Activated CD8-positive, alpha-beta T cell treated with anti-CD3 and anti-CD28 coated beads for 36 hours (primary cell): ENCODE measurements around the gene ANKS1B. TPM values are rescaled to one million over a fixed set of nuclear protein-coding genes. Genes with fewer than 3 reads are reported as not detected.

Experiments used
- ATAC-seq: fragments of 200-7000 bp; cut with Tn5 transposase; one replicate; pipeline ENCODE4 v1.10.0; 2021; ENCODE audit warnings: mild to moderate bottlenecking, moderate library complexity
- CTCF ChIA-PET: fragments of 350-600 bp; sonication (Branson Sonifier 250); formaldehyde crosslinking; loops from one replicate; lab custom pipeline; 2021; ENCODE audit warnings: antibody characterized with exemption; lab: Charles Lee
- POLR2A ChIA-PET: fragments of 350-600 bp; sonication (Branson Sonifier 250); formaldehyde crosslinking; loops from one replicate; lab custom pipeline; 2021; ENCODE audit warnings: antibody characterized with exemption; lab: Charles Lee
- DNase-seq: peaks from one replicate; pipeline ENCODE4 v3.0.0-alpha.2; 2020
- H3K27ac Mint-ChIP-seq: one replicate; pipeline ENCODE4 v1.8.0; 2021; ENCODE audit warnings: mild to moderate bottlenecking, mixed read lengths
- H3K27me3 Mint-ChIP-seq: one replicate; pipeline ENCODE4 v1.8.0; 2021; ENCODE audit warnings: mixed read lengths
- H3K36me3 Mint-ChIP-seq: one replicate; pipeline ENCODE4 v1.8.0; 2021; ENCODE audit warnings: low read depth, mixed read lengths
- H3K4me1 Mint-ChIP-seq: one replicate; pipeline ENCODE4 v1.8.0; 2021; ENCODE audit warnings: low read depth, mixed read lengths
- H3K4me3 Mint-ChIP-seq: one replicate; pipeline ENCODE4 v1.8.0; 2021; ENCODE audit warnings: mild to moderate bottlenecking, moderate library complexity, mixed read lengths
- H3K9me3 Mint-ChIP-seq: one replicate; pipeline ENCODE4 v1.8.0; 2021; ENCODE audit warnings: mixed read lengths
- intact Hi-C: fragments of 100-400 bp; cut with micrococcal nuclease; formaldehyde crosslinking; loops from one replicate; pipeline ENCODE4 v1.10.0; 2022
- total RNA-seq, 2 experiments: library from RNA; stranded (reverse); gene quantifications; one replicate each; pipeline ENCODE4 v1.2.3, GENCODE V29; 2021
- TF ChIP-seq, protein P1 (sequence below): fragments of 200-600 bp; IDR thresholded peaks from one replicate; pipeline ENCODE4 v1.8.0; 2022; ENCODE audit warnings: antibody characterized with exemption, mild to moderate bottlenecking

The ANKS1B gene
- total RNA-seq, 2 experiments from 2014 or later = 0.54 TPM; not detected in 1

DNA sequence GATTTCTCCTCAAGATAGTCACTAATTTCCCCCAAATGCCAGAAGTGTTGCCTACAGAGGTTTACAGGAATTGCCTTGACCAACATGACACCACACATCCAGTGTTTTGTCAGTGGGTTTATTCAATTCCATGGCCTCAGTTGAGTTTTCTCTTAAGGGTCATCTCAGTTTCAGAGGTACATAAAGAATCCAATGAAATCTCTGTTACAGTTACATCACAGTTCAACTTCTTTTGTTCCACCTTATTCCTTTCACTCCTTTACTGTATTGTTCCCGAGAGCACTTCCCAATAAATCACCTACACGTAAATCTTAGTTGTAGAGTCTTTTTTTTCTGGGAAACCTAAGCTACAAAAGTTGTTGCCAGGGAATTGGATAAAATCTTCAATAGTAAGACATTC lies 410.8 kb downstream of the ANKS1B start:
- ChIA-PET CTCF (no interaction called here), POLR2A (no interaction called here)
- no peaks in the 10 kb centered on the region for H3K36me3 Mint-ChIP-seq

DNA sequence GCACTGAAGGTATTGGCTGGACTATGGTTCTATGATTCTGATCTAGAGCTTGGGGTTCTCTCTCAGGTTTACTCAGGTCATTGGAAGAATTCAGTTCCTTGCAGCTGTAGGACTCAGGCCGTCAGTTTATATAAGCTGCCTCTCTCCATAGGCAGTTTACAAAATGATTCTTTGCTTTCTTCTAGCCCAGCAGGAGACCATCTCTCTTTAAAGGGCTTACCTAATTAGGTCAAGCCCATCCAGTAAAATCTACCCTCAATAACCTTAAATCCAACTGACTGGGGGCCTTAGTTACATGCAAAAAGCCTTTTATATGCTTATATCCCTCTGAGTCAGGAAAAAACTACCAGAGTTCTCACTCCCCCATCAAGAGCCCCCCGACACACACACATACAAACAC lies 417.7 kb downstream of the ANKS1B start:
- no peaks in the 10 kb centered on the region for H3K4me1 Mint-ChIP-seq
- POLR2A ChIA-PET = no interaction called here
- H3K27me3 Mint-ChIP-seq = no peaks in the 10 kb centered on the region
- DNase-seq (no peak), ATAC-seq (no peak)
- intact Hi-C loops = no loop called here
- H3K9me3 Mint-ChIP-seq = no peaks in the 10 kb centered on the region
- H3K27ac Mint-ChIP-seq = no peak overlapping the region
- no peaks in the 10 kb centered on the region for H3K36me3 Mint-ChIP-seq
- no peak overlapping the region for H3K4me3 Mint-ChIP-seq
- TF ChIP-seq, protein P1, sequence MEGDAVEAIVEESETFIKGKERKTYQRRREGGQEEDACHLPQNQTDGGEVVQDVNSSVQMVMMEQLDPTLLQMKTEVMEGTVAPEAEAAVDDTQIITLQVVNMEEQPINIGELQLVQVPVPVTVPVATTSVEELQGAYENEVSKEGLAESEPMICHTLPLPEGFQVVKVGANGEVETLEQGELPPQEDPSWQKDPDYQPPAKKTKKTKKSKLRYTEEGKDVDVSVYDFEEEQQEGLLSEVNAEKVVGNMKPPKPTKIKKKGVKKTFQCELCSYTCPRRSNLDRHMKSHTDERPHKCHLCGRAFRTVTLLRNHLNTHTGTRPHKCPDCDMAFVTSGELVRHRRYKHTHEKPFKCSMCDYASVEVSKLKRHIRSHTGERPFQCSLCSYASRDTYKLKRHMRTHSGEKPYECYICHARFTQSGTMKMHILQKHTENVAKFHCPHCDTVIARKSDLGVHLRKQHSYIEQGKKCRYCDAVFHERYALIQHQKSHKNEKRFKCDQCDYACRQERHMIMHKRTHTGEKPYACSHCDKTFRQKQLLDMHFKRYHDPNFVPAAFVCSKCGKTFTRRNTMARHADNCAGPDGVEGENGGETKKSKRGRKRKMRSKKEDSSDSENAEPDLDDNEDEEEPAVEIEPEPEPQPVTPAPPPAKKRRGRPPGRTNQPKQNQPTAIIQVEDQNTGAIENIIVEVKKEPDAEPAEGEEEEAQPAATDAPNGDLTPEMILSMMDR = no peak
- CTCF ChIA-PET = no interaction called here

More for the DNA sequence above, 410.8 kb downstream of the ANKS1B start:
- intact Hi-C loops = no loop called here
- Mint-ChIP-seq H3K4me3 (no peak overlapping the region), H3K27me3 (no peaks in the 10 kb centered on the region), H3K27ac (no peak overlapping the region), H3K9me3 (peaks cover 3% of the 10 kb centered on the region), H3K4me1 (no peaks in the 10 kb centered on the region)
- no peak for ATAC-seq
- DNase-seq = no peak
- TF ChIP-seq, protein P1 = no peak

DNA sequence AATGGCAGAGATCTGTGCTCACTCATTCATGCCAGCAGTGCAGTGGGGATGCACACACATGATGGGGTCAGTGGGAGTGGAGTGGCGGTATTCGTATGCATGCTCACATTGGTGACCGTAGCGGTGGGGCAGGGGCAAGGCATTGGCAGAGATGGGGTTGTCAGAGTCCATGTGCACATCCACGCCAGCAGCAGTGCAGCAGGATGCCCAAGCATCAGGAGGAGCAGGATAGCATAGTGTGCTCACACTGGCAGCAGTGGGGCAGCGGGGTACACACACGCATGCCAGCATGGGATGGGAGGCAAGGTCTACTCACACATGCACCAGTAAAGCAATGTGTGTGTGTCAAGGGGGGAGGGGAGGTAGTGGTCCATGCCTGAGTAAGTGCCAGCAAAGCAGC lies 426.6 kb downstream of the ANKS1B start:
- TF ChIP-seq, protein P1 = no peak
- intact Hi-C loops = no loop called here
- DNase-seq = no peak
- CTCF ChIA-PET = no interaction called here
- H3K4me3 Mint-ChIP-seq = no peak overlapping the region
- H3K27me3 Mint-ChIP-seq = no peaks in the 10 kb centered on the region
- no peak overlapping the region for H3K27ac Mint-ChIP-seq
- POLR2A ChIA-PET = no interaction called here
- peaks cover 8% of the 10 kb centered on the region for H3K9me3 Mint-ChIP-seq
- no peaks in the 10 kb centered on the region for H3K36me3 Mint-ChIP-seq
- H3K4me1 Mint-ChIP-seq = no peaks in the 10 kb centered on the region
- no peak for ATAC-seq

DNA sequence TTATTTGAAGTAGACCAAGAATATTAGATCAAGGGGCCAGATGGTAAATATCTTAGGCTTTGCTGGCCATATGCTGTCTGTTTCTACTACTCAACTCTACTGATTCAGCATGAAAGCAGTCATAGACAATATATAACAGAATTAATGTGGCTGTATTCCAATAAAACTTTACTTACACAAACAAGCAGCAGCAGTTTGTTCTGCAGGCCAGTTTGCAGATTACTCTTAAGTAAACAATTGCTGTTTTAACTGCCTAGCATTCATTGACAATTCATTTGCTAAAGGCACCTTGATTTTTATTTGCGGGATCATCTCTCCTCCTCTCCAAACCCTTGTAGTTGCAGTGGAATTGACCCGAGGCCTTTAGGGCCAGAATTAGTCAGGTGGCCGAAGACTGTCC lies 431.3 kb downstream of the ANKS1B start:
- ChIA-PET CTCF (interaction anchor here (0.6 kb wide), 1 partner anchor 157 kb away, joined by 3 read pairs; no protein-coding TSS in a partner anchor), POLR2A (no interaction called here)
- ATAC-seq (no peak), DNase-seq (no peak)
- H3K4me1 Mint-ChIP-seq = no peaks in the 10 kb centered on the region
- H3K27me3 Mint-ChIP-seq = no peaks in the 10 kb centered on the region
- H3K9me3 Mint-ChIP-seq = peaks cover 9% of the 10 kb centered on the region
- TF ChIP-seq, protein P1 = no peak
- intact Hi-C loops = no loop called here
- H3K27ac Mint-ChIP-seq = no peak overlapping the region
- H3K36me3 Mint-ChIP-seq = no peaks in the 10 kb centered on the region
- no peak overlapping the region for H3K4me3 Mint-ChIP-seq

DNA sequence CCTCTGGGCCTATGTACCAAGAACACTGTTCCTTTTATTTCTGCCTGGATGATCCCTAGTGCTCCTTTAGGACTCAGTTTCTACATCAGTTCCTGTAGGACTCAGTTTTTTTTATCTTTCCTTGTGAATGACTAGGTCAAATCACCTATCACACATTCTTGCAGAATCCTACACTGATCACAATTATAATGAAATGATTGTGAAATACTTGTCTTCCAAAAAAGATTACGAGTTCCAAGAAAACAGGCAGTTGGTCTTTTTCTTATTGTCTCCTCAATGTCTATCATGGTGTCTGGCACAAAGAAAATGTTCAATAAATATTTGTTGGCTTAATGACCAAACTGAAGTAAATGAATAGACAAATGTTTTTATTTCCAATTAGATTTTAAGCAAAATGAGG lies 432.7 kb downstream of the ANKS1B start:
- TF ChIP-seq, protein P1 = no peak
- ATAC-seq = no peak
- Mint-ChIP-seq H3K4me1 (no peaks in the 10 kb centered on the region), H3K9me3 (peaks cover 8% of the 10 kb centered on the region), H3K36me3 (no peaks in the 10 kb centered on the region), H3K27me3 (no peaks in the 10 kb centered on the region), H3K27ac (no peak overlapping the region), H3K4me3 (no peak overlapping the region)
- ChIA-PET POLR2A (no interaction called here), CTCF (no interaction called here)
- intact Hi-C loops = no loop called here
- DNase-seq = no peak
